Left lung (tissue), 10 donors: ENCODE measurements around the gene MYL5. TPM values are rescaled to one million over a fixed set of nuclear protein-coding genes. Genes with fewer than 3 reads are reported as not detected.
A peak's percentile ranks its signal among the peaks of the same experiment; 100 is the strongest.

ENCODE experiments used
- ATAC-seq: fragments of 200-7000 bp; cut with Tn5 transposase; one replicate; pipeline ENCODE4 v1.9.1; 2020; ENCODE audit warnings: moderate library complexity
- DNase-seq, 4 donors: peaks; one replicate each; pipeline ENCODE4 v3.0.0-alpha.2; 2013 to 2020
- H3K27ac ChIP-seq, 2 donors: fragments of 200-600 bp; sonication (generic) in 1 of 2; one replicate each; pipeline versions ENCODE4 v1.5.0 to v1.8.0; 2020 to 2021
- H3K27me3 ChIP-seq, 2 donors: fragments of 200-600 bp; sonication (generic) in 1 of 2; one replicate each; pipeline versions ENCODE4 v1.5.0 to v1.8.0; 2020 to 2021
- H3K36me3 ChIP-seq, 2 donors: fragments of 200-600 bp; sonication (generic) in 1 of 2; one replicate each; pipeline versions ENCODE4 v1.5.0 to v1.8.0; 2020 to 2021
- H3K4me1 ChIP-seq, 2 donors: fragments of 200-600 bp; one replicate each; pipeline ENCODE4 v1.8.0; 2021
- H3K4me3 ChIP-seq, 2 donors: fragments of 200-600 bp; sonication (generic) in 1 of 2; one replicate each; pipeline versions ENCODE4 v1.5.0 to v1.8.0; 2020 to 2021; ENCODE audit warnings: mild to moderate bottlenecking in 1 of 2
- H3K9me3 ChIP-seq, 2 donors: fragments of 200-600 bp; sonication (generic) in 1 of 2; one replicate each; pipeline versions ENCODE4 v1.5.0 to v1.8.0; 2020 to 2021
- intact Hi-C, 2 donors: fragments of 100-400 bp; cut with DNase I; formaldehyde crosslinking; loops; one replicate each; pipeline versions ENCODE4 v1.11.2 to v1.14.2; 2022
- polyA plus RNA-seq, 6 donors: library from polyadenylated mRNA; unstranded; fragments of 120-200 nt; gene quantifications; one replicate each; pipeline ENCODE4 v1.2.1, GENCODE V29; 2013; ENCODE audit not compliant: insufficient read length in 6 of 6
- total RNA-seq, 2 donors: library from RNA; stranded (reverse); fragmentation: NEBNext Ultra II Directional; extraction: Animal tissue kit (Norgen Biotek cat#: 25700); gene quantifications; one replicate each; pipeline ENCODE4 v1.2.1, GENCODE V29; 2021
- TF ChIP-seq, protein P1 (sequence below), 2 donors: fragments of 200-600 bp; sonication (generic) in 1 of 2; IDR thresholded peaks; one replicate each; pipeline versions ENCODE4 v1.5.0 to v1.8.0; 2021; ENCODE audit warnings: antibody characterized with exemption in 2 of 2
- donor health status: DM: no; HTN: yes; CAD: no.
- donor health status: DM: no; HTN: no; CAD: no.

The MYL5 gene
- total and polyA plus RNA-seq, 8 donors = 7.8 to 23.2 (median 17.5) TPM

DNA sequence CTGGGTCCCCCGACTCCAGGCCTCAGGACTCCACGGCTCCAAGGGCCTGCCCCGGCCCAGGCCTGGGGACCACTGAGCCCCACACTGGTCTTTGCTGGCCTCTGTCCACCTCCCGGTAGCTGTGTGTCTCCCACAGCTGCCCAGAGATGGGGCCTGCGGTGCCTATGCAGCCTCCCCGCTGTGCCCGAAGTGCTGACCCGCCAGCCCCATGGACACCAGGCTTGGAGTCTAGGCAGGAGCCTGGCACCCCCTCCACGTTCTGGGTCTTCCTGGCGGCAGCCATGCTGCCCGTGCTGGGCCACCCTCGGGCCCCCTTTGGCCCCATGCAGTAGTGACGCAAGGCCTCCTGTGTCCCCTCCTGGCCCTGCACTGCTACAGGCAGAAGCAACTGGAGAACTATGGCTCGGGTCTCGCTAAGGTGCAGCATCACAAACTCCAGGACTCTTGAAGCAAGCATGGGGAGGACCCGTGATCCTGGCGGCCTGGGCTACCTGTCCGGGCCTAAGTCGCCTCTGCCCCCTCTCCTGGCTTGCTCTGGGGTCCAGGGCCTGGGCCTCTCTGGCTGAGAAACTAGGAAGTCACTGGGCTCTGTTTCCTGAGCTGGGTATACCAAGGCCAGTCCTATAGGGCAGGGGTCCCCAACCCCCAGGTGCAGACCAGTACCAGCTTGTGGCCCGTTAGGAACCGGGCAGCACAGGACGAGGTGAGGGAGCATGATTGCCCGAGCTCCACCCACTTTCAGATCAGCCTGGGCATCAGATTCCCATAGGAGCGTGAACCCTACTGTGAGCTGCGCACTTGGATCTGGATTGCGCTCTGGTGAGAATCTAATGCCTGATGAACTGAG lies 917 bp downstream of the MYL5 start:
- ATAC-seq = peak; percentile 7
- intact Hi-C loops = no loop called here
- no peaks in the 10 kb centered on the region for H3K9me3 ChIP-seq

DNA sequence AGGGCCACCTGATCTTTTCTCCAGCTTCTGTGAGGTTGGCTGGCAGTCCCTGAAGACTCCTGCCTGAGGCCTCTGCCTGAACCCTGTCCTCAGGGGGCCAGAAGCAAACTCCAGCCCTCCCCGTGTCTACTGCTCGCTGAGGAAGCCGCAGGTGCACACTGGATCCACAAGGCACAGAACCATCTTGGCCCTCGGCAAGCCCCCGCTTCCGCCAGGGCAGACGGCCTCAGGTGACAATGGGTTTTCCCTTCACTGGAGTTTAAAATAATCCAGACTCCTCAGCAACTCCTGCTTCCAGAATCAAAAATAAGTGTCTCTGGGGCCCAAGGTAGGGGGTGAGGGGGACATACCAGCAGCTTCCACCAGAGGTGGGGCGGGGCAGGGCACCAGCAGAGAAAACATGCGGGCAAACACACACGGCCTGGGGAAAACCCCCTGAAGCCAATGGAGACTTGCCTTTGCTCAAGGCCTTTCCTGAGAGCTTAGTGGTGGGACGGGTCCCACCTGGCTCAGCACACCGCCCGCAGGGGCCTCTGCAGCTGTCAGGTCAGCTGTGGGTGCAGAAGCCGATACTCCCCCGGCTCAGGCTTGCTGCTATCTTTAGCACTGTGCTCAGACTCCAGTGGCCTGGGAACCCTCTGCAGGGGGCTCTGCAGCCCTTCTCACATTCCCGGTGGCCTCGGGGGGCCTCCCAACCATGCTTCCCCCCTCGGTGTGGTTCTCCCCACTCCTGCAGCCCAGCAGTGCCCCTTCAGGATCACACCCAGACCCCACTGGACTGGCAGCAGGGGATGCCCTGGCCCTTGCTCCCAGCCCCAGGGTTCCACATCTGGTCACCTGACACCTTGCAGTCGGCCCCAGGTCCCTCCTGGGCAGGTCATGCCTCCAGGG lies 1.9 kb downstream of the MYL5 start:
- no peak overlapping the region for H3K4me3 ChIP-seq
- H3K36me3 ChIP-seq = peaks cover 0 to 17% of the 10 kb centered on the region in 2 donors
- ATAC-seq (no peak), DNase-seq (peak in 1 of 4 donors; percentile 76)
- intact Hi-C loops = no loop called here
- peaks cover 11 to 42% of the 10 kb centered on the region in 2 donors for H3K4me1 ChIP-seq
- no peaks in the 10 kb centered on the region for H3K9me3 ChIP-seq
- TF ChIP-seq, protein P1, sequence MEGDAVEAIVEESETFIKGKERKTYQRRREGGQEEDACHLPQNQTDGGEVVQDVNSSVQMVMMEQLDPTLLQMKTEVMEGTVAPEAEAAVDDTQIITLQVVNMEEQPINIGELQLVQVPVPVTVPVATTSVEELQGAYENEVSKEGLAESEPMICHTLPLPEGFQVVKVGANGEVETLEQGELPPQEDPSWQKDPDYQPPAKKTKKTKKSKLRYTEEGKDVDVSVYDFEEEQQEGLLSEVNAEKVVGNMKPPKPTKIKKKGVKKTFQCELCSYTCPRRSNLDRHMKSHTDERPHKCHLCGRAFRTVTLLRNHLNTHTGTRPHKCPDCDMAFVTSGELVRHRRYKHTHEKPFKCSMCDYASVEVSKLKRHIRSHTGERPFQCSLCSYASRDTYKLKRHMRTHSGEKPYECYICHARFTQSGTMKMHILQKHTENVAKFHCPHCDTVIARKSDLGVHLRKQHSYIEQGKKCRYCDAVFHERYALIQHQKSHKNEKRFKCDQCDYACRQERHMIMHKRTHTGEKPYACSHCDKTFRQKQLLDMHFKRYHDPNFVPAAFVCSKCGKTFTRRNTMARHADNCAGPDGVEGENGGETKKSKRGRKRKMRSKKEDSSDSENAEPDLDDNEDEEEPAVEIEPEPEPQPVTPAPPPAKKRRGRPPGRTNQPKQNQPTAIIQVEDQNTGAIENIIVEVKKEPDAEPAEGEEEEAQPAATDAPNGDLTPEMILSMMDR (IDR thresholded peaks at IDR 0.05) = no peak
- H3K27ac ChIP-seq = no peak overlapping the region
- H3K27me3 ChIP-seq = no peaks in the 10 kb centered on the region

More for the DNA sequence above, 917 bp downstream of the MYL5 start:
- Histone ChIP-seq H3K36me3 (peaks cover 0 to 24% of the 10 kb centered on the region in 2 donors), H3K4me1 (peaks cover 5 to 32% of the 10 kb centered on the region in 2 donors), H3K27me3 (no peaks in the 10 kb centered on the region), H3K27ac (peak overlapping the region; percentile 83 to 86), H3K4me3 (peak overlapping the region; percentile 70 to 97)
- peak in 1 of 4 donors; percentile 83 for DNase-seq
- TF ChIP-seq, protein P1 (IDR thresholded peaks at IDR 0.05) = no peak

DNA sequence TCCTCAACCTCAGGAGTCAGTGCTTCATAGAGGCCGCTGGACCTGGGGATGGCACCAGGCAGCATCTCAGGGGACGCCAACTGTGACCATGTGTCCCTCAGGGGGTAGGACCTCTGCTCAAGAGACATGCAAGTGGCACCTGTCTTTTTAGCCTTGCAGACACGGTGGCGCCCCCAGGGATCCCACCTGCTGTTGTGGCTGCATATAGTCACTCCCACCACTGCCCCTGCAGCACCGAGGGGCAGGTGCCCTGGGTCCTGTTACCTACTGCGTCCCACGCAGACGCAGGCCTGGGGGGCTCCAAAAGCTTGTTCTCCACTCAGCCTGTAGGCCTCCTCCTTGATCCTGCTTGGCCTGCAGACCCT lies 2.5 kb downstream of the MYL5 start:
- H3K27me3 ChIP-seq = no peaks in the 10 kb centered on the region
- H3K27ac ChIP-seq = no peak overlapping the region
- TF ChIP-seq, protein P1 (IDR thresholded peaks at IDR 0.05) = no peak
- no peak overlapping the region for H3K4me3 ChIP-seq
- DNase-seq (no peak), ATAC-seq (no peak)
- intact Hi-C loops = no loop called here
- H3K36me3 ChIP-seq = peaks cover 0 to 11% of the 10 kb centered on the region in 2 donors
- H3K9me3 ChIP-seq = no peaks in the 10 kb centered on the region
- peaks cover 11 to 43% of the 10 kb centered on the region in 2 donors for H3K4me1 ChIP-seq

DNA sequence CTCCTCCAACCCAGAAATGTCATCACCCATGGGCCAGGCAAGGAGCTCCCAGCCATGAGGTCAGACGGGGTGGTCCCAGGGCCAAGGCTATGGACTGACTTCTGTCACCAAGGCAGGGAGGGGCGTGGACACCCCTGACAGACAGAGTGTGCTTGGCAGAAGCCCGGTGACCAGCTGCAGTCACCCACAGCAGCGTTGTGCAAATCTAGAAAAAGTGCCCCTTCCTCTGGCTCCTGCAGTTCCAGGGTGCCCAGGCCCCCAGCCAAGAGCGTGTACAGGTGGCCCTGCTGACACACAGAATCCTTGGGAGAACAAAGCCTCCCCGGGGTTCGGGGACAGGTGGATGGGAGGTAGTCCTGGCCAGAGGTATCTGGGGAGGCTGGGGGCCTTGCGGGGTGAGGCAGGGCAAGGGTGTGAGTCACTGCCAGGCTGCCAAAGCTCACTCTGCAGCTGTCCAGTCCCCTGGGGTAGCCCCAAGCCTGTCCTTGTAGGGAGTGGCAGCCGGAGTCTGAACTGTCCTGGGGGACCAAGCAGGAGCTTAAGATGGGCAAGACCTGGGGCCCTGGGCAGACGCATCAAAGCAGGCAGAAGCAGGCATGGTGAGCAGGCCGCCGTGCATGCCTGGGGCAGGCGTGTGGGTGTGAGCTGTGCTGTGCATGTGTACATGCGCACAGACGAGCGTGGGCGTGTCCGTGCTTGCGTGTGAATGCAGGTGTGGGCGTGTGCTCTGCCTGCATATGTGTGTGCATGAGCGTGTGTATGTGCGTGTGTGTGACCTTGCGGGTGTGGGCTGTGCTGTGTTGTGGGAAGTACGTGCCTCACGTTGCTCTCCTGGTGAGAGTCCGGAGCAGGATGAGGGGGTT lies 3.3 kb downstream of the MYL5 start:
- no peak for ATAC-seq
- Histone ChIP-seq H3K36me3 (peaks cover 0 to 3% of the 10 kb centered on the region in 2 donors), H3K9me3 (no peaks in the 10 kb centered on the region), H3K4me1 (peaks cover 11 to 41% of the 10 kb centered on the region in 2 donors), H3K4me3 (no peak overlapping the region), H3K27ac (no peak overlapping the region), H3K27me3 (no peaks in the 10 kb centered on the region)
- intact Hi-C loops = no loop called here
- DNase-seq = peak in 1 of 4 donors; percentile 81
- TF ChIP-seq, protein P1 (IDR thresholded peaks at IDR 0.05) = no peak
